HEK293 (cell line): Measurements from ENCODE around the gene POLD1.
"Not testable (repeated sequence)": the region's sequence is repeated elsewhere in the genome, so short reads cannot be mapped to it uniquely, and the experiment has no call there.

Experiments
- CTCF ChIA-PET: fragments of 350-600 bp; formaldehyde crosslinking; extraction: SDS; loops from one replicate; lab custom pipeline; 2021; ENCODE audit warnings: antibody characterized with exemption; lab: Yijun Ruan, JAX
- POLR2A ChIA-PET: fragments of 300-600 bp; formaldehyde crosslinking; extraction: SDS; loops from one replicate; lab custom pipeline; 2020; ENCODE audit warnings: antibody characterized with exemption, inconsistent platforms; lab: Yijun Ruan, JAX
- H3K27ac ChIP-seq: fragments of 200-500 bp; sonication (Bioruptor generic); 2 replicates; pipeline ENCODE4 v1.5.1; 2014; ENCODE audit warnings: low read depth, low read length, control low read depth, inconsistent platforms; ENCODE audit errors: extremely low read depth
- H3K36me3 ChIP-seq, 2 experiments: fragments of 200-500 bp in 1 of 2; sonication (Bioruptor generic) in 1 of 2; 1 replicate in 1 of 2; 2 replicates in 1 of 2; pipeline ENCODE4 v1.5.1; 2014 to 2017; ENCODE audit warnings: inconsistent platforms in 2 of 2, low read length in 2 of 2; ENCODE audit not compliant: control insufficient read depth in 2 of 2, insufficient read depth in 1 of 2
- H3K4me1 ChIP-seq: fragments of 200-500 bp; sonication (Bioruptor generic); 2 replicates; pipeline ENCODE4 v1.5.1; 2014; ENCODE audit warnings: mild to moderate bottlenecking, low read length, inconsistent platforms; ENCODE audit not compliant: control insufficient read depth, insufficient read depth
- H3K4me3 ChIP-seq: 2 replicates; pipeline ENCODE4 v1.5.1; 2011; ENCODE audit warnings: low read depth, mild to moderate bottlenecking, control low read depth, low read length, moderate library complexity
- H3K9me3 ChIP-seq: fragments of 200-500 bp; sonication (Bioruptor generic); 2 replicates; pipeline ENCODE4 v1.5.1; 2014; ENCODE audit warnings: low read depth, low read length, inconsistent platforms; ENCODE audit not compliant: control insufficient read depth, insufficient read depth
- GLI2 ChIP-seq: fragments of 450-650 bp; formaldehyde crosslinking; IDR thresholded peaks from 2 replicates; pipeline ENCODE4; 2017; ENCODE audit warnings: missing biosample characterization, missing genetic modification characterization, low read depth, borderline replicate concordance
- GLIS1 ChIP-seq: fragments of 450-650 bp; formaldehyde crosslinking; IDR thresholded peaks from 2 replicates; pipeline ENCODE4 v1.5.1; 2016; ENCODE audit warnings: missing biosample characterization, missing genetic modification characterization
- IKZF3 ChIP-seq: fragments of 450-650 bp; IDR thresholded peaks from 2 replicates; pipeline ENCODE4 v1.5.0; 2018; ENCODE audit warnings: missing biosample characterization, mild to moderate bottlenecking, missing genetic modification characterization, moderate library complexity
- REPIN1 ChIP-seq: fragments of 450-650 bp; formaldehyde crosslinking; IDR thresholded peaks from 2 replicates; pipeline ENCODE4 v1.5.1; 2017; ENCODE audit warnings: missing biosample characterization, missing genetic modification characterization, low read depth
- SP2 ChIP-seq: fragments of 450-650 bp; formaldehyde crosslinking; IDR thresholded peaks from 2 replicates; pipeline ENCODE4 v1.5.1; 2016; ENCODE audit warnings: missing biosample characterization, missing genetic modification characterization
- ZFHX2 ChIP-seq: fragments of 450-650 bp; formaldehyde crosslinking; conservative IDR thresholded peaks from 2 replicates; pipeline ENCODE4 v1.5.1; 2016; ENCODE audit warnings: missing biosample characterization, missing genetic modification characterization
- ZFP3 ChIP-seq: fragments of 450-650 bp; formaldehyde crosslinking; IDR thresholded peaks from 2 replicates; pipeline ENCODE4 v1.5.1; 2016; ENCODE audit warnings: low read depth, missing biosample characterization, missing genetic modification characterization
- ZNF121 ChIP-seq: fragments of 450-650 bp; formaldehyde crosslinking; IDR thresholded peaks from 2 replicates; pipeline ENCODE4 v1.5.1; 2016; ENCODE audit warnings: missing biosample characterization, missing genetic modification characterization
- ZNF157 ChIP-seq: fragments of 450-650 bp; formaldehyde crosslinking; IDR thresholded peaks from 2 replicates; pipeline ENCODE4 v1.5.1; 2016; ENCODE audit warnings: missing biosample characterization, missing genetic modification characterization
- ZNF354C ChIP-seq: fragments of 450-650 bp; formaldehyde crosslinking; IDR thresholded peaks from 2 replicates; pipeline ENCODE4 v1.5.1; 2016; ENCODE audit warnings: missing biosample characterization, missing genetic modification characterization, low read depth, borderline replicate concordance
- ZNF426 ChIP-seq: fragments of 450-650 bp; formaldehyde crosslinking; IDR thresholded peaks from 2 replicates; pipeline ENCODE4 v1.5.1; 2017; ENCODE audit warnings: missing biosample characterization, missing genetic modification characterization, mild to moderate bottlenecking, inconsistent platforms, moderate library complexity
- ZNF473 ChIP-seq: fragments of 450-650 bp; formaldehyde crosslinking; IDR thresholded peaks from 2 replicates; pipeline ENCODE4 v1.5.1; 2017; ENCODE audit warnings: missing biosample characterization, missing genetic modification characterization
- ZNF623 ChIP-seq: fragments of 450-650 bp; formaldehyde crosslinking; IDR thresholded peaks from 2 replicates; pipeline ENCODE4 v1.5.1; 2016; ENCODE audit warnings: missing biosample characterization, missing genetic modification characterization
- ZNF660 ChIP-seq: fragments of 450-650 bp; IDR thresholded peaks from 2 replicates; pipeline ENCODE4 v1.5.1; 2018; ENCODE audit warnings: missing biosample characterization, mild to moderate bottlenecking, missing genetic modification characterization
- ZNF701 ChIP-seq: fragments of 450-650 bp; formaldehyde crosslinking; IDR thresholded peaks from 2 replicates; pipeline ENCODE4 v1.5.1; 2016; ENCODE audit warnings: missing biosample characterization, missing genetic modification characterization
- ZNF792 ChIP-seq: fragments of 450-650 bp; formaldehyde crosslinking; IDR thresholded peaks from 2 replicates; pipeline ENCODE4 v1.5.1; 2016; ENCODE audit warnings: missing biosample characterization, missing genetic modification characterization
- TF ChIP-seq, protein P1 (sequence below): fragments of 450-650 bp; formaldehyde crosslinking; IDR thresholded peaks from 2 replicates; pipeline ENCODE4 v1.5.1; 2016; ENCODE audit warnings: missing biosample characterization, missing genetic modification characterization
- TF ChIP-seq, protein P2 (sequence below): fragments of 450-650 bp; formaldehyde crosslinking; IDR thresholded peaks from 2 replicates; pipeline ENCODE4 v1.5.1; 2016; ENCODE audit warnings: missing biosample characterization, missing genetic modification characterization
- TF ChIP-seq, protein P3 (sequence below): fragments of 450-650 bp; formaldehyde crosslinking; IDR thresholded peaks from 2 replicates; pipeline ENCODE4 v1.5.1; 2016; ENCODE audit warnings: missing biosample characterization, missing genetic modification characterization, borderline replicate concordance

The POLD1 gene

DNA sequence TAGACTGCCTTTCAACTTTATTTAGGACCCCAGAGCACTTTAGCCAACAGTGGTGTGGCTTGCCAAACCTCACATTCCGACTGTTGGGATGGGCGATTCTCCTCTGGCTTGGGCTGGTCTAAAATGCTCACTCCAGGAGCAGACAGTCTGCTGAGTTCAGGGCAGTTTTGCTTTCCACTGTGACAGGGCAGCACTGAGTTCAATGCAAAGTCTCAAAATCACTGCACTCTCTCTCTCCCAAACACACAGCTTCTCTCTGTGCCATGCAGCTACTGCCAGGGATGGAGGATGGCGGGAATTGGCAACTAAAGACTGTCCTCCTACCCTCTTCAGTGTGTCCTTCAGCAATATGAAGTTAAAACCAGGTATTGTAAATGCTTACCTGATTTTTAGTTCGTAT lies 31.9 kb upstream of the POLD1 start (continued):
- TF ChIP-seq, protein P1, sequence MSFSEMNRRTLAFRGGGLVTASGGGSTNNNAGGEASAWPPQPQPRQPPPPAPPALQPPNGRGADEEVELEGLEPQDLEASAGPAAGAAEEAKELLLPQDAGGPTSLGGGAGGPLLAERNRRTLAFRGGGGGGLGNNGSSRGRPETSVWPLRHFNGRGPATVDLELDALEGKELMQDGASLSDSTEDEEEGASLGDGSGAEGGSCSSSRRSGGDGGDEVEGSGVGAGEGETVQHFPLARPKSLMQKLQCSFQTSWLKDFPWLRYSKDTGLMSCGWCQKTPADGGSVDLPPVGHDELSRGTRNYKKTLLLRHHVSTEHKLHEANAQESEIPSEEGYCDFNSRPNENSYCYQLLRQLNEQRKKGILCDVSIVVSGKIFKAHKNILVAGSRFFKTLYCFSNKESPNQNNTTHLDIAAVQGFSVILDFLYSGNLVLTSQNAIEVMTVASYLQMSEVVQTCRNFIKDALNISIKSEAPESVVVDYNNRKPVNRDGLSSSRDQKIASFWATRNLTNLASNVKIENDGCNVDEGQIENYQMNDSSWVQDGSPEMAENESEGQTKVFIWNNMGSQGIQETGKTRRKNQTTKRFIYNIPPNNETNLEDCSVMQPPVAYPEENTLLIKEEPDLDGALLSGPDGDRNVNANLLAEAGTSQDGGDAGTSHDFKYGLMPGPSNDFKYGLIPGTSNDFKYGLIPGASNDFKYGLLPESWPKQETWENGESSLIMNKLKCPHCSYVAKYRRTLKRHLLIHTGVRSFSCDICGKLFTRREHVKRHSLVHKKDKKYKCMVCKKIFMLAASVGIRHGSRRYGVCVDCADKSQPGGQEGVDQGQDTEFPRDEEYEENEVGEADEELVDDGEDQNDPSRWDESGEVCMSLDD (tag by site-specific recombination), result no peak

DNA sequence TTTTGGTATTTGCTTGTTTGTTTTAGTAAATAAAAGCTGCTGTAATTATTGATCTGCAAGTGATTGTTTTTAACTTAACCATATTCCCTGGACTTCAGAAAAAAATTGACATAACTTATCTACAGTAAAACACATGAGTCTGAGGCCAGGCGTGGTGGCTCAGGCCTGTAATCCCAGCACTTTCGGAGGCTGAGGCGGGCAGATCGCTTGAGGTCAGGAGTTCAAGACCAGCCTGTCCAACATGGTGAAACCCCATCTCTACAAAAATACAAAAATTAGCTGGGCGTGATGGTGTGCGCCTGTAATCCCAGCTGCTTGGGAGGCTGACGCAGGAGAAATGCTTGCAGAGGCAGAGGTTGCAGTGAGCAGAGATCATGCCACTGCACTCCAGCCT lies 30.7 kb upstream of the POLD1 start:
- H3K4me3 ChIP-seq, H3K4me1 ChIP-seq, H3K36me3 ChIP-seq, H3K9me3 ChIP-seq, H3K27ac ChIP-seq: not testable (repeated sequence)
- ChIA-PET POLR2A (interaction anchor here (0.6 kb wide), 1 partner anchor 306 kb away, joined by 3 read pairs; no protein-coding TSS in a partner anchor), CTCF (interaction anchor here (1.1 to 1.2 kb wide), 4 partner anchors 10 to 206 kb away, joined by 3 to 4 read pairs (median 3); no protein-coding TSS in a partner anchor)

DNA sequence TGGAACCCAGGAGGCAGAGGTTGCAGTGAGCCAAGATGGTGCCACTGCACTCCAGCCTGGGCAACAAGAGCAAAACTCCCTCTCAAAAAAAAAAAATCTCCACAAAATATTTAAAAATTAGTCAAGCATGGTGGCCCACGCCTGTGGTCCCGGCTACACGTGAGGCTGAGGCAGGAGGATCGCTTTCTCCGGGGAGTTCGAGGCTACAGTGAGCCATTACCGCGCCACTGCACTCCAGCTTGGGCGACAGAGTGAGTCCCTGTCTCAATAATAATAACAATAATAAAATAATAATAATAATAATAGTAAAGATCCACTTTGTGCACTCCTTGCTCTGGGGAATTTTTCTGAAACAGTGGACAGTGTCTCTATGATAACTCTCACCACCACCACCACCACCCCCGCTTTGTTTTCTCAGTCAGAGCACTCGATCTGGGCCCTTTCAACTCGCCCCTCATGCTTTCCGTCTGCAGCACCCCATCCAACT lies 27.4 kb upstream of the POLD1 start:
- H3K4me3 ChIP-seq, result no peak overlapping the region
- H3K4me1 ChIP-seq, result no peaks in the 10 kb centered on the region
- POLR2A ChIA-PET, result interaction anchor here (1.1 to 1.4 kb wide), 4 partner anchors 12 to 103 kb away, joined by 3 to 7 read pairs (median 5); partner anchors contain the start of gene NR1H2
- TF ChIP-seq, protein P2, sequence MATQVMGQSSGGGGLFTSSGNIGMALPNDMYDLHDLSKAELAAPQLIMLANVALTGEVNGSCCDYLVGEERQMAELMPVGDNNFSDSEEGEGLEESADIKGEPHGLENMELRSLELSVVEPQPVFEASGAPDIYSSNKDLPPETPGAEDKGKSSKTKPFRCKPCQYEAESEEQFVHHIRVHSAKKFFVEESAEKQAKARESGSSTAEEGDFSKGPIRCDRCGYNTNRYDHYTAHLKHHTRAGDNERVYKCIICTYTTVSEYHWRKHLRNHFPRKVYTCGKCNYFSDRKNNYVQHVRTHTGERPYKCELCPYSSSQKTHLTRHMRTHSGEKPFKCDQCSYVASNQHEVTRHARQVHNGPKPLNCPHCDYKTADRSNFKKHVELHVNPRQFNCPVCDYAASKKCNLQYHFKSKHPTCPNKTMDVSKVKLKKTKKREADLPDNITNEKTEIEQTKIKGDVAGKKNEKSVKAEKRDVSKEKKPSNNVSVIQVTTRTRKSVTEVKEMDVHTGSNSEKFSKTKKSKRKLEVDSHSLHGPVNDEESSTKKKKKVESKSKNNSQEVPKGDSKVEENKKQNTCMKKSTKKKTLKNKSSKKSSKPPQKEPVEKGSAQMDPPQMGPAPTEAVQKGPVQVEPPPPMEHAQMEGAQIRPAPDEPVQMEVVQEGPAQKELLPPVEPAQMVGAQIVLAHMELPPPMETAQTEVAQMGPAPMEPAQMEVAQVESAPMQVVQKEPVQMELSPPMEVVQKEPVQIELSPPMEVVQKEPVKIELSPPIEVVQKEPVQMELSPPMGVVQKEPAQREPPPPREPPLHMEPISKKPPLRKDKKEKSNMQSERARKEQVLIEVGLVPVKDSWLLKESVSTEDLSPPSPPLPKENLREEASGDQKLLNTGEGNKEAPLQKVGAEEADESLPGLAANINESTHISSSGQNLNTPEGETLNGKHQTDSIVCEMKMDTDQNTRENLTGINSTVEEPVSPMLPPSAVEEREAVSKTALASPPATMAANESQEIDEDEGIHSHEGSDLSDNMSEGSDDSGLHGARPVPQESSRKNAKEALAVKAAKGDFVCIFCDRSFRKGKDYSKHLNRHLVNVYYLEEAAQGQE (tag by site-specific recombination), result no peak
- peak; percentile 95 for TF ChIP-seq REPIN1 (tag by site-specific recombination)
- TF ChIP-seq, all 188 proteins: peak for 1
- H3K36me3 ChIP-seq, result peaks cover 0 to 5% of the 10 kb centered on the region in 2 experiments; a peak in 1 of 3 replicates
- H3K9me3 ChIP-seq, result no peaks in the 10 kb centered on the region
- no peak overlapping the region for H3K27ac ChIP-seq
- CTCF ChIA-PET, result interaction anchor here (0.6 to 2.4 kb wide), 45 partner anchors 10 to 1540 kb away, joined by 3 to 40 read pairs (median 4); no protein-coding TSS in a partner anchor

DNA sequence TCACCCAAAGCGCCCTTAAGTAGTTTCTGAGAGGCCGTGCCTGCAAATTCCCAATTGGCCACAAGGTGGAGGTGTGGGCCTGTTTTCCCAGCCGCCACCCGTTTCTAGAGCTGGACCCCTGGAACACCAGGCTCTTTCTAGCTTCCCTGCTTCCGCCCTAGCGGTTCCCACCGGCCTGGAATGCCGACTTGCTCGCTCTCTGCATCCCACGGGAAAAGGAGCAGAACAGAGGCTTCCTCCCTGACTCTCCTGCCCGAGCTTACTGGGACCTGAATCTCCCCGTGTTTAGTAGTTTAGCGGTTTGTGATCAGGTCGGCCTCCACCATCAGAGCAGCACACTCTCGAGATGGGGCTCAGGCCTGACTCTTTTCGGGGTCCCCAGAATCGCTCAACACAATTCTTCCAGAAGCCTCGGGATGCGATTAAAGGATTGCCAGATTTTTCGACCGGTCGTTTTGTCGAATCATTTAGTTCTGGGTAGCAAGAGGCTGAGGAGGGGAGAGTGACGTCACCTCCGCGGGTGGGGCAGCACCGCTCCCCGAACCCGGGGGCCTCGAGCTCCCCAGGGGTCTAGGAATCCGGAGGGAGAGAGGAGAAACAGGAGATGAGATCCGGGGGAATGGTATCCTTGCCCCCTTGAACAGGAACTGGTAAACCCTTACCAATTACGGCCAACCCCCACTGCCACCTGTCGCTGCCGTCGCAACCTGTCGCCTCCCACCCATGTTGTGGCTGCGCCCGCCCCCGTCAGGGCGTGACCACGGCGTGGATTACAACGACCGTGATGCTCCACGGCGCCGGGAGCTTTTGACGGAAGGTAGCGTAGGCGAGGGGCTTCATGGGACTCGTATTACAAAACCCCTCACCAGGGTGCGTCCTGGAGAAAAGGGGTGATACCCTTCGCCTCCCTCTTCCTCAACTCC lies 26.7 kb upstream of the POLD1 start:
- H3K4me3 ChIP-seq, result peak overlapping the region; percentile 32
- H3K9me3 ChIP-seq, result no peaks in the 10 kb centered on the region
- no peak overlapping the region for H3K27ac ChIP-seq
- ChIA-PET CTCF (interaction anchor here (0.6 to 2.4 kb wide), 49 partner anchors 8 to 1541 kb away, joined by 3 to 40 read pairs (median 4); no protein-coding TSS in a partner anchor), POLR2A (interaction anchor here (1.1 to 1.4 kb wide), 5 partner anchors 12 to 103 kb away, joined by 3 to 7 read pairs (median 4); partner anchors contain the start of genes NR1H2 and POLD1)
- no peaks in the 10 kb centered on the region for H3K4me1 ChIP-seq
- peaks cover 0 to 5% of the 10 kb centered on the region in 2 experiments; a peak in 1 of 3 replicates for H3K36me3 ChIP-seq
- TF ChIP-seq ZFHX2 (tag by site-specific recombination) (peak; percentile 54), SP2 (peak; percentile 68), IKZF3 (no peak), GLI2 (no peak), ZNF701 (tag by site-specific recombination) (no peak), ZNF354C (tag by site-specific recombination) (no peak), ZFP3 (tag by site-specific recombination) (no peak), ZNF623 (tag by site-specific recombination) (no peak), ZNF121 (tag by site-specific recombination) (no peak), ZNF660 (no peak), ZNF157 (no peak), ZNF473 (tag by site-specific recombination) (no peak), ZNF792 (tag by site-specific recombination) (no peak), GLIS1 (tag by site-specific recombination) (no peak; the same call in 1 of the 2 replicates), ZNF426 (tag by site-specific recombination) (no peak)
- TF ChIP-seq, protein P3, sequence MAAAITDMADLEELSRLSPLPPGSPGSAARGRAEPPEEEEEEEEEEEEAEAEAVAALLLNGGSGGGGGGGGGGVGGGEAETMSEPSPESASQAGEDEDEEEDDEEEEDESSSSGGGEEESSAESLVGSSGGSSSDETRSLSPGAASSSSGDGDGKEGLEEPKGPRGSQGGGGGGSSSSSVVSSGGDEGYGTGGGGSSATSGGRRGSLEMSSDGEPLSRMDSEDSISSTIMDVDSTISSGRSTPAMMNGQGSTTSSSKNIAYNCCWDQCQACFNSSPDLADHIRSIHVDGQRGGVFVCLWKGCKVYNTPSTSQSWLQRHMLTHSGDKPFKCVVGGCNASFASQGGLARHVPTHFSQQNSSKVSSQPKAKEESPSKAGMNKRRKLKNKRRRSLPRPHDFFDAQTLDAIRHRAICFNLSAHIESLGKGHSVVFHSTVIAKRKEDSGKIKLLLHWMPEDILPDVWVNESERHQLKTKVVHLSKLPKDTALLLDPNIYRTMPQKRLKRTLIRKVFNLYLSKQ (tag by site-specific recombination), result no peak
